ENCODE measurements around the gene MRPL37.

- TF ChIP-seq CTCF (IDR thresholded peaks at IDR 0.05; ENCODE audit: borderline replicate concordance, extremely low read depth, low read length, poor library complexity, severe bottlenecking) = no peak
- no peak for TF ChIP-seq EZH2 (IDR thresholded peaks at IDR 0.05; ENCODE audit: borderline replicate concordance, low read depth, low read length, severe bottlenecking)
Measured at GRCh38 chr1:54151013-54151412, 49.0 kb upstream of the MRPL37 start.
